Left colon (tissue), 2 donors: ENCODE data around the gene PRDM2. TPM values are rescaled to one million over a fixed set of nuclear protein-coding genes. Genes with fewer than 3 reads are reported as not detected.

ENCODE experiments used
- ATAC-seq: fragments of 200-7000 bp; cut with Tn5 transposase; one replicate; pipeline ENCODE4 v1.9.1; 2020; ENCODE audit warnings: mild to moderate bottlenecking, moderate library complexity
- DNase-seq, 2 donors: peaks; one replicate each; pipeline ENCODE4 v3.0.0-alpha.2; 2020
- intact Hi-C, 2 donors: fragments of 100-400 bp; cut with DNase I in 1 of 2; cut with micrococcal nuclease in 1 of 2; formaldehyde crosslinking; loops; one replicate each; pipeline versions ENCODE4 v1.11.2 to v1.14.0; 2022; cut with DNase I, micrococcal nuclease
- total RNA-seq, 2 donors: library from RNA; stranded (reverse); fragmentation: NEBNext Ultra II Directional; extraction: Animal tissue kit (Norgen Biotek cat#: 25700); gene quantifications; one replicate each; pipeline ENCODE4 v1.2.1, GENCODE V29; 2021
- donor health status: DM: no; HTN: no; CAD: no.
- donor health status: DM: yes; HTN: yes; CAD: no.

Gene PRDM2
- total RNA-seq, 2 donors from 2014 or later: 33.3 to 33.8 TPM

DNA sequence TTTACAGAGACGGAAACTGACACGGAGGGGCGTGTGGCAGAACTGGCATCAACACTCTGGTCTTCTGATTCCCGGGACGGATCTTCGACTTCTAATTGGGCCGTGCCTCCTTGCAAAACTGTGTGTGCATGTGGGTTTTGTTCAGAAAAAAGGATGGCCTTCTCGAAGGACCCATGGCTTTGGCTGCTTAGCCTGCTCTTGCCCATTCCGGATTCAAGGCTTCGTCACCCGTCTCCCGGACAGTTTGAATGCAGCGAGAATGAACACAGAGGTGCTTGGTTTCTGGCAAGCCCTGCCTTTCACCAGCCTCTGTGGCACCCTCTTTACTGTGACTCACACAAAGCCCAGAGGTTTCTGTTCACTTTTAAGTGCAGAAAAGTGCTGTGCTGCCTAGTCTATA is 120.1 kb downstream of the PRDM2 start:
- DNase-seq: no peak
- intact Hi-C loops: no loop called here
- no peak for ATAC-seq

- ATAC-seq: no peak
- no peak for DNase-seq
These were observed 120.5 kb downstream of the PRDM2 start for GRCh38 chr1:13820456-13820855.

GRCh38 chr1:13823126-13823880 is 123.3 kb downstream of the PRDM2 start:
- ATAC-seq (no peak), DNase-seq (no peak)
- intact Hi-C loops: no loop called here

More at GRCh38 chr1:13820456-13820855, 120.5 kb downstream of the PRDM2 start:
- intact Hi-C loops: no loop called here

GRCh38 chr1:13823936-13824335 is 123.9 kb downstream of the PRDM2 start:
- intact Hi-C loops: no loop called here
- ATAC-seq (no peak), DNase-seq (no peak)

DNA sequence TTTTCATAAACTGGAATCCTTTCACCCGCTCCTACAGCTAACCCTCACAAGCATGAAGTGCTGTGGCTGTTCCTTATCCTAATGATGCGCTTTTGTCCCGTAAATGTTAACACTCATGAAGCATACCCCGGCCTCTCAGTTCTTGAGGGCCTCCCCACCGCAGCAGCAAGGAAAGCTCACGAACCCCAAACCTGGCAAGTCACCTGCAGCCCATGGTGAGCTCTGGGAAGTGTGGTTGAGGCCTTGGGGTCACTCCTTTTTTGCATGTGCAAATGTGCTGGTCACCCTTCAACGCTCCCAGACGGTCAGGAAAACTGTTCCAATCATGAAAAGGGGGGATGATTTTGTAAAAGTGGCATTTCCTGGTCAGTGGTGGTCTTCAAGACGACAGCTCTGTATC is 124.6 kb downstream of the PRDM2 start:
- ATAC-seq: no peak
- intact Hi-C loops: no loop called here
- no peak for DNase-seq

- intact Hi-C loops: no loop called here
- ATAC-seq (no peak), DNase-seq (no peak)
These were observed 125.0 kb downstream of the PRDM2 start for GRCh38 chr1:13825033-13825432.

DNA sequence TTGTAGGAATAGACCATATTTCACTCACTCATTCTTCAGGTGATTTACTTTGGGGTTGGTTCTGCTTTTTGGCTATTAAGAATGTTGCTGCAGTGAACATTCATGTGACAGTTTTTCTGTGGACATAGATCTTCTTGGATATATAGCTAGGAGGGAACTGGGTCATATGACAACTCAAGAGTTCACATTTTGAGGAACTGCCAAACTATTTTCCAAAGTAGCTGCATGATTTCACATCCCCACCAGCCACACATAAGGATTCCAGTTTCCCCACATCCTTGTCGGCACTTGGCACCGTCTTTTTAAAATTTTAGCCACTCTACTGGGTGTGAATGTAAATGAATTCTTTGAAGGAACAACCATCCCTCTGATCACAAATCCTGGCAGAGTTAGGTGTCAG is 126.0 kb downstream of the PRDM2 start:
- intact Hi-C loops: no loop called here
- no peak for ATAC-seq
- DNase-seq: no peak

DNA sequence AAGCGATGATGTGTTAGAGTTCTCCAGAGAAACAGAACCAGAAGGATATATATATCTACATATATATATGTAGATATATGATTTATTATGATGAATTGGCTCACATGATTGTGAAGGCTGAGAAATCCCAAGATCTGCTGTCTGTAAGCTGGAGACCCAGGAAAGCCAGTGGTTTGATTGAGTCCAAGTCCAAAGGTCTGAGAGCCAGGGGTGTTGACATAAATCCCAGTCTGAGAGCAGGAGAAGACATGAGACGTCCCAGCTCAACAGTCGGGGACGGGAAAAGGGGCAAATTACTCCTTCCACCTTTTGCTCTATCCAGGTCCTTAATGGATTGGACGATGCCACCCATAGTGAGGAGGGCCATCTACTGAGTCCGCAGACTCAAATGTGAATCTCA is 126.6 kb downstream of the PRDM2 start:
- no peak for DNase-seq
- ATAC-seq: peak; percentile 37
- intact Hi-C loops: no loop called here

DNA sequence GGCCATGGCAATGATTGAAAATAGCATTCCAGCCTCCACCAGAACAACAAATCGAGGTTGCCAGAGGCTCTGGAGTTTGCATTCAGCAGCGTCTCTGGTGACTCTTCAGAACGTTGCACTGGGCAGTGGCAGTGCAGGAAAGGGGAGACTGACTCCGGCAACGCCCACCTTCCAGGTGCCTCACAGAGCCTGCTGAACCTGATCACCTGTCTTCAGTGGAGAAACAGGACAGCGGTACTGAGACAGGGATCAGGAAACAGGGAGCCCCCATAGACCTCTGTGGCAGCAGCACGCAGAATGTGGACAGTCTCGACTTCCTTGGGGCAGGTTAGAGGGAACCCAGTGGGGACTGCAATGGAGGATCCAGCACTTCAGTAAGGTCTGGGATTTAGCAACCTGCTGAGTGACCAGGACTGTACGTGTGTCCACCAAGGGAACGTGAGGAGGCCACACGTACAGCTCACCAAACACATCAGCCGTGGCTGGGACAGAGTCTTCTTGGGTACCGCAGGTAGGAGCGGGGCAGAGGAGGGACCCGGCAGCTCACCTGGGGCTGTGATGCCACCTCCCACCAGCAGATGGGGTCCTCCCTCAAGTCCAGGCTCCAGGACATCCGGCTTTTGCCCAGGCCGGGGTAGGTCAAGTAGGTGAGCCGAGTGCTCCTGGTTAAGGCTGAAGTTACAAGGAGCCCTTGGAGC is 128.6 kb downstream of the PRDM2 start:
- ATAC-seq (peak; percentile 81), DNase-seq (peak; percentile 76 to 87)
- intact Hi-C loops: no loop called here

DNA sequence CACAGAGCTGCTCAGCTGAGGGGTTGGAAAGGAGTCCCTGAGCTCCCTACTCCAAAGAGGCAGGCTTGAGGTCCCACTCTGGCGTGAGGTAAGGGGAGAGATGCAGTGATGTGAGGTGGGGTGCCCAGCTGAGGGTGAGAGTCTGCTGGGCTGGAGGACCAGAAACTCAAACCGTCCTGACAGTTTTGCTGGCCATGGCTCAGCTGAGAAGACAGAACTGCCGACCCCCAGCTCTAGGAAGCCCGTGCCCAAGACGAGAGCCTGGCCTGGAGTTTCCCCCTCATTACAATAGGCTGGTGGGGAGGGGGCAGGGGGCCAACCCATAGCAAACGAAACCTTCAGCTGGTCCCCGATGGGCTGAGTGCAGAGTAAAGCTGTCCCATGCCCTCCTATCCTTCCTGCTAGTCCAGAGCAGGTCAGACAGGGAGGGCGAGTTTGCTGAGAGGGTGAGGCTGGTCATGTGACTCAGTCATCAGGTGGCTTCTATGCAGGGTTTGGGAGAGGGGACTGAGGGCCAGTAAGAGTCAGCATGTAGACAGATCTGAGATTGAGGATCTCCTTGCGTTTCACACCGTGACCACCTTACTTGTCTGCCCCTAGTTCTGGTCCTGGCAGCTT is 129.3 kb downstream of the PRDM2 start:
- DNase-seq: peak; percentile 77 to 80
- intact Hi-C loops: no loop called here
- peak; percentile 76 for ATAC-seq

- ATAC-seq: no peak
- no peak for DNase-seq
- intact Hi-C loops: no loop called here
These were observed 130.2 kb downstream of the PRDM2 start for GRCh38 chr1:13830170-13830569.

DNA sequence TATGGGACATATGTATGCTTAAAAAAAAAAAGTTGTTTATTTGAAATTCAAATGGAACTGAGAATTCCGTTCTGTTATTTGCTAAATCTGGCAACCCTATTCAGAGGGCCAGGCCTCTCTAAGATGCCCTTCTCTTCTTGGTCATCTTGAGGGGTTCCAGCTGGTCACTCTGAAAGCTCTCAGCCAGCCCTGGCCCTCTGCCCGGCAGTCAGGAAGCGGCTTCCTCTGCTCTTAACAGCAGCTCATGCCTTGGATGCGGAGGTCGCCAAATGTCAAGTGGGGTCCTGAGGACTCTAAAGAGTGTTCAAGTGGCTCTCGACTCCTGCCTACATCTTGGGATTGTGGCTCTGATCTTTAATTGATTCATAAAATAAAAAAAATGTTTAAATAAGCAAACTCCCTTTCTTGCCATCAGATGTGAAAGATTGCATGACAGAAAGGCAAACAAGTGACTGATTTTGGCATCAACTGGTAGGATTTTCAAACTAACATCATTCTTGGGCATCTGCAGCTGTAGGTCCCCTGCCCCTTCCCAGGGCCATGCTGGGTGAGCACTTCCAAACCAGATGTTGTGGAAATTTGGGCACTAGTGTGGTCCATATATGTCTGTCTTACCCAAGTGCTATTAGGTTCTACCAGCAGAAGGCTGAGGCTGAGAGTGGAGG is 130.8 kb downstream of the PRDM2 start:
- ATAC-seq (no peak), DNase-seq (peak in 1 of 2 donors; percentile 45)
- intact Hi-C loops: no loop called here

DNA sequence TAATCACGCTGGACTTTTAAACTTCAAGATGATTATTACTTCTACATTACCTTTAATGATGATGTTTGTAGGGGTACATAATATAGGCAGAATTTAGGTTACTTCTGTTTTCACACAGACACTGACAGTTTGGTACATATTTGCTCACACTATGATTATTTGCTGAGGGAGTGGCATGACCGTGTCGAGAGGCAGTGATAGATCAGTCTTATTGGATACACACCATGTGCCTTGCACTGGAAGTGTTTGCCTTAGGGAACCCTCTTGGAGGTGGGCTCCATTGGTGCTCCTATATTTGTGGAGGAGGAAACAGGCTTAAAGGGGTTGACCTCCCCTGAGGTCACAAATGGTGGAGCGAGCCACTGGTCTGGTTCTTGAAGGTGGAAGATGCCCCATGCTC is 132.1 kb downstream of the PRDM2 start:
- intact Hi-C loops: no loop called here
- no peak for DNase-seq
- peak; percentile 51 for ATAC-seq

GRCh38 chr1:13832536-13832935 is 132.5 kb downstream of the PRDM2 start:
- peak; percentile 63 to 76 for DNase-seq
- peak; percentile 64 for ATAC-seq
- intact Hi-C loops: no loop called here

DNA sequence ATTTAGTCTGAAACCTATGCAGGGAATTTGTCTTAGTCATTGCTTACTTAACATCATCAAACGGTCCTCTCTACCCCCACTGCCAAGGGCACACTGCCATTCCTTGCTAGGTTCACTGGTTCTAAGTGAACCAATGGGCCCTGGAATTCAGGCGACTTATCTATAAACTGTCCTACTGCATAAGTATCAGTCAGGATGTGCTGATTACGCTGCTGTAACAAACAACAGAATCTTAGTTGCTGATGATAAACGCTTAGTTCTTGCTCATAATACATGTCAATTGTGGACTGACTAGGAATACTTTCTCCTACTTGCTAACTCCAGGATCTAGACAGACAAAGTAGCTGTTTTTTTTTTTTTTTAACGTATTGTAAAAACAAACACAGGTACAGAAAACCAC is 136.1 kb downstream of the PRDM2 start:
- intact Hi-C loops: no loop called here
- DNase-seq (no peak), ATAC-seq (no peak)

DNA sequence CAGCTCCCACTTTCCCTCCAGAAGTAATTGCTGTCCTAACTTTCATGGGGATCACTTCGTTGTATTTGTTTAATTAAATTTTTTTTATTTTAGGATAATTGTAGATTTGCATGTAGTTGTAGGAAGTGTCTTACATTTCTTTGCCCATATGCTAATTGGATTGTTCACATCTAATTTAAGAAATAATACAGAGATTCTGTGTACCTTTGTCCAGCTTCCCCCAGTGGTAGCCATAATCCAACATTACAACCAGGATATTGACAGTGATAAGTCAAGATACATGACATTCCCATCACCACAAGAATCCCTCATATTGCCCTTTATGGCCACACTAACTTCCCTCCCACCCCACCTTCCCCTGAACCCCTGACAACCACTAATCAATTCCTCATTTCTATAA is 136.6 kb downstream of the PRDM2 start:
- no peak for ATAC-seq
- no peak for DNase-seq
- intact Hi-C loops: no loop called here

DNA sequence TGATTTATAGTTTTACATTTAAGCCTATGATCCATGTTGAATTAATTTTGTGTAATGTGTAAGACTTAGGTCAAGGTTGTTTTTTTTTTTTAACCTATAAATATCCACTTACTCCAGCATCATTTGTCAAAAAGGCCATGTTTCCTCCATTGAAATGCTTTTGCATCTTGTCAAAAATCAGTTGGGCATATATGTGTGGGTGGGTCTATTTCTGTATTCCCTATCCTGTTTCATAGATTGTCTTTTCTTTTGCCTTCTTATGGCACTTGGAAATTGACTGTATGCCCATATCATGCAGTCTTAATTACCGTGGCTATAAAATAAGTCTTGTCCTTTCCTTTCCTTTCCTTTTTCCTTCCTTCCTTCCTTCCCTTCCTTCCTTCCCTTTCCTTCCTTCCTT is 138.2 kb downstream of the PRDM2 start:
- intact Hi-C loops: no loop called here
- DNase-seq: no peak
- ATAC-seq: no peak

- no peak for ATAC-seq
- intact Hi-C loops: no loop called here
- DNase-seq: no peak
These were observed 142.5 kb downstream of the PRDM2 start for GRCh38 chr1:13842497-13842896.

DNA sequence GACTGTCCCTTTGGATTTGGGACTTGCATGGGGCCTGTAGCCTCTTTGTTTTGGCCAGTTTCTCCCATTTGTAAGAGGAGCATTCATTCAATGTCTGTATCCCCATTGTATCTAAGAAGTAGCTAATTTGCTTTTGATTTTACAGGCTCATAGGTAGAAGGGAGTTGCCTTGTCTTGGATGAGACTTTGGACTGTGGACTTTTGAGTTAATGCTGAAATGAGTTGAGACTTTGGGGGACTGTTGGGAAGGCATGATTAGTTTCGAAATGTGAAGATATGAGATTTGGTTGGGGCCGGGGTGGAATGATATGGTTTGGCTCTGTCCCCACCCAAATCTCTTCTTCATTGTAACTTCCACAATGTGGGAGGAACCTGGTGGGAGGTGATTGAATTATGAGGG is 151.7 kb downstream of the PRDM2 start:
- intact Hi-C loops: no loop called here
- ATAC-seq (peak; percentile 51), DNase-seq (no peak)

DNA sequence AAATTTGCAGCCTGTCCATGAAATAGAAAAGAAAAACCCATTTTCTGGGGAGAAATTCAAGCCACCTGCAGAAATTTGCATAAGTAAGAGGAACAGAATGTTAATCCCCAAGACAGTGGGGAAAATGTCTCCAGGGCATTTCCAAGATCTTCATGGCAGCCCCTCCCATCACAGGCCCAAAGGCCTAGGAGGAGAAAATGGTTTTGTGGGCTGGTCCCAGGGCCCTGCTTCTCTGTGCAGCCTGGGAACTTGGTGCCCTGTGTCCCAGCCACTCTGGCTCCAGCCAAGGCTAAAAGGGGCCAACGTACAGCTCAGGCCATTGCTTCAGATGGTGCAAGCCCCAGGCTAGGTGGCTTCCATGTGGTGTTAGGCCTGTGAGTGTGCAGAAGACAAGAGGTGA is 155.6 kb downstream of the PRDM2 start:
- no peak for DNase-seq
- intact Hi-C loops: no loop called here
- ATAC-seq: no peak
